Anterior cingulate cortex (tissue), 58 donors: ENCODE data around the gene LTB4R.
A peak's percentile ranks its signal among the peaks of the same experiment; 100 is the strongest.

Experiments
- DNase-seq, 58 donors: peaks; one replicate each; lab custom pipeline; 2025; lab: John Stamatoyannopoulos, UW

Gene LTB4R

DNA sequence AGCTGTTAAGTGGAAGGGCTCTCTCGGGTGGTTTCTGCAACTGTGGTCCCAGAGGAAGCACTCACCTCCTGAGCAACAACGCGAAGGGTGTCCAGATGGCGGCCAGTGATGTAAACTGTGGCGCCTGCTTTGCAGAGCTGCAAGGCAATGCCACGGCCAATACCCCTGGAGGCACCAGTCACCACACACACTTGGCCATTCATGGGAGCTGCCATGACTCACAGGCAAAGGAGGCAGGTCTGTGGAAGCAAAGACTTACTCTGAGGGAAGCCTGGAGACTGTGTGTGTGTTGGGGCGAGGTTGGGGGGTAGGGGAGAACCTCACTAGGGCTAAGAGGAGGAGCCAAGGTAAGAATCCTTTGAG is 12.4 kb upstream of the LTB4R start:
- peak in 8 of 58 donors; percentile 9 to 35 (median 16) for DNase-seq

DNA sequence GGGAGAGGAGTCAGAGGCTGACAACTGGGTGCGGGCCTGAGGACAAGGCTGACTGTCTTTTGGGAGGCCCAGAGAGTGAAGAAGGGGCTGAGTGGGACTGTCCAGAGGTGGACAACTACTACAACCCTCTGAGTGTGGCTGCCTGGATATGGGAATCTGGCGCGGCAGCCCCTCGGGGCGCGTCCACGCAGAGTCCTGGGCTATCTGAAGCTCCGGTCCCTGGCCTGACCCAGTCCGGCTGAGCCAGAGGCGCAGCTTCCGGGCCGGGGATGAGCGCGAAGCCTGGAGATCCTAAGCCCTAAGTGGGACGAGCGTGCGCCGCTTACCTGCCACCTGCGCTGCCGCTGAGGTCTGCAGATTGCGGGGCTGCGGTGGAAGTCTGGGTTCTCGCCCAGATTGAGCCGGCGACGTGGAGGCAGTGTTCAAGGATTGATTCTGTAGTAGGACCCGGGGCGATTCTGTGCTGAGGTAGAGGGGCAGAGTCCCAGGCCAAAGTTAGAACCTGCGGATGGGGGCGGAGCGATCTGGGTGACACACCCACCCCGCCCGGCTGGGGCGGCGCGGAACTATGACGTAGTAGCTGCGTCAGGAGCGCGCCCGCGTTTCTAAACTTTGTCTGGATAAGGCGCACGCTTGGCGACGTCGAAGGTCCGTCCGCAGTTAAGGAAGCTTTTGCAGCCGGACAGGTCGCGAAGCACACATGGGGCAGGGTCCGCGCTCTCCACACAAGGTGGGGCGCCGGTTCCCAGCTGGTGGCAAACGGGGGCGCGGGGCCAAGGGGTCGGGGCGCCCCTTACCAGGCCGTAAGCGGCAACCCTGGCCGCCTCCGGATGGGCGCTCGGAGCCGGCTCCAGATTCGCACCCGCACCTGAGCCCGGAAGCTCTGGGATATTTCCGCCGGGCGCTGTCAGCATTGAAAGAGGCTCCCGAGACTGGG is 11.8 kb upstream of the LTB4R start, which contains the start of the genes DHRS1 and NOP9:
TSS of gene DHRS1 (minus strand) at position 526 of the 937 bp plus-strand sequence. CDS start 674 bp downstream, outside the sequence.
TSS of gene NOP9 (plus strand) at position 596 of the 937 bp plus-strand sequence. CDS start at position 701, 105 bp downstream.
- DNase-seq: peak; percentile 38 to 91 (median 81)

DNA sequence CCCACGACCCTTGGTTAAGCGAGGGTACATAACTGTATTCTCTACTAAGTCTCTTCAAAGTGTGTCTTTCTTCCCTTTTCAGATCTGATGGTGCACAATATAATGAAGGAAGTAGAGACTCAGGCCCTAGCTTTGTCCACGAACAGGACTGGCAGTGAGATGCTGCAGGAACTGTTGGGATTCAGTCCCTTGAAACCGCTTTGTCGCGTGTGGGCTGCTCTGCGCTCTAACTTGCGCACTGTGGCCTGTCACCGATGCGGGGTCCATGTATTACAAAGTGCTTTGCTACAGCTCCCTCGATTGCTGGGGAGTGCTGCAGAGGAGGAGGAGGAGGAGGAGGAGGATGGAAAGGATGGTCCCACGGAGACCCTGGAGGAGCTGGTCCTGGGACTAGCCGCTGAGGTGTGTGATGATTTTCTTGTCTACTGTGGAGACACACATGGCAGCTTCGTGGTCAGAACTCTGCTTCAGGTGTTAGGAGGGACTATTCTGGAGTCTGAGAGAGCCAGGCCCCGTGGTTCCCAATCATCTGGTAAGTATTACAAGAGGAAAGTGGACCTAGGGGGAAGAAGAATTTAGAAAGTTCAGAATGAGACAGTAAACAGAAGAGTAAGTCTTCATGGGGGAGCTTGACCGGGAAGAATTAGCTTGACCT is 10.8 kb upstream of the LTB4R start:
- DNase-seq: no peak

DNA sequence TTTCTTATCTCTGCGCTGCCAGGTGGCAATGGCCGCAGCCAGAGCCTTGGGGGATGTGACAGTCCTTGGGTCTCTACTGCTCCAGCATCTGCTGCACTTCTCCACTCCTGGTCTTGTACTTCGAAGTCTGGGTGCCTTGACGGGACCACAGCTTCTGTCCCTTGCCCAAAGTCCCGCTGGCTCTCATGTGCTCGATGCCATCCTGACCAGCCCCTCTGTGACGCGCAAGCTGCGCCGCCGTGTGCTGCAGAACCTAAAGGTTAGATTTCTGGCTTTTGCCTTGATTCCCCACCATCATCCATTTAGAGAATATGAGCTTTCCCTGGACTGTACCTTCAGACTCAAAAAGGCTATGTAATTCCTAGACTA is 7.3 kb upstream of the LTB4R start:
- no peak for DNase-seq

DNA sequence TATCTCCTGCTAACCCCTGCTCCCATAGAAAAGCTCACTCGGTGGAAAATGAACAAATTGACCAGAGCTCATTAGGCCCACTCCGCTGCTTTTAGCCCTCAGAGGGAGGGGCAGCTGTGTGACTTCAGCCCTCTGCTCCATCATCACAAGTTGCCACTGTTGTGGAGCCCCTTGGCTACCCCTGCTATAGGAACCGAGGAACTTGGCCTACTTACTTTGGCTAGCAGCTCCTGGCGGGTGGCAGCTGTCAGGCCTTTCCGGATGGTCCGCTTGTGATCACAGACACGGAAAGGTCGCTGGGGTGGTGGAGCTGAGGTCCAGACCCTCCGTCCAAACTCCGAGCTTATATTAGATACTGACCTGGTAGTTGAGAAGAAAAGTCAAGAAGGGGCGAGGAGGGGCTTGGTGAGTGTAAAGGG is 4.1 kb upstream of the LTB4R start:
- DNase-seq: no peak

DNA sequence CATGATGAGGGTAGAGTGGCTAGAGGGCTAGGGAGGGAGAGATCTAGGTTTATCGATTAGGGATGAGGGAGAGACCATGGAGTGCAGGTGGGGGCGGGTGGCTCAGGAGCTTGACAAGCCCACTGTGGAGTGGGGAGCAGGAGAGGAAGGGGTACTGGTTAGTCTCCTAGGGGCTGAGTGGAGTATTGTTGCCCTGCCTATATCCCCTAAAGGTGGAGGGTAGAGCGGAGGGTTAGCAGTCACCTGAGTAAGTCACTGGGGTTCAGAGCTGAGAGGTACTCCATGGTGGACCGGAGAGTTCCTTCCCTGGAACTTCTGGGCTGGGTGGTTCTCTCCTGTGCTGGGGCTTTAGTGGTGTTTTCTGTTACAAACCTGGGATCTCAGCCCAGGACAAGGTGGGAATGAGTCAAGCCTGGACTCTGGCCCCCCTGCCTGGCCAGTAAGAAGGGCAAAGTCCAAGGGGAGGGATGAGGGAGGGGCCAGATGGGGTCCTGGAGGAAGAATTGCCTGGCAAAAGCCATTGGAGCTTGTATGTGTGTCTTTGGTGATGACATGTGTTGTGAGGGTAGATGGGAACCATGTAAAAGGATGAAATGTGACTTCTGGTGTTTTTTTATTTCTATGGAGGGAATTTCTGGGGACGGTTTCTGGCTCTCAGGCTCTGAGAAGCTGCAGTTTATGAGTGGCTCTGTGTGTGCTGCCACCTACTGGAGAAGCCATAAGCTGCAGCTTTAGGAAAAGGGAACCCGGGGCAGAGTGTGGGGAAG is 3.5 kb upstream of the LTB4R start, which contains the start of gene CIDEB:
TSS of gene CIDEB (minus strand) at position 403 of the 767 bp plus-strand sequence. CDS start at position 284, 119 bp downstream.
- peak in 35 of 58 donors; percentile 9 to 64 (median 26) for DNase-seq

DNA sequence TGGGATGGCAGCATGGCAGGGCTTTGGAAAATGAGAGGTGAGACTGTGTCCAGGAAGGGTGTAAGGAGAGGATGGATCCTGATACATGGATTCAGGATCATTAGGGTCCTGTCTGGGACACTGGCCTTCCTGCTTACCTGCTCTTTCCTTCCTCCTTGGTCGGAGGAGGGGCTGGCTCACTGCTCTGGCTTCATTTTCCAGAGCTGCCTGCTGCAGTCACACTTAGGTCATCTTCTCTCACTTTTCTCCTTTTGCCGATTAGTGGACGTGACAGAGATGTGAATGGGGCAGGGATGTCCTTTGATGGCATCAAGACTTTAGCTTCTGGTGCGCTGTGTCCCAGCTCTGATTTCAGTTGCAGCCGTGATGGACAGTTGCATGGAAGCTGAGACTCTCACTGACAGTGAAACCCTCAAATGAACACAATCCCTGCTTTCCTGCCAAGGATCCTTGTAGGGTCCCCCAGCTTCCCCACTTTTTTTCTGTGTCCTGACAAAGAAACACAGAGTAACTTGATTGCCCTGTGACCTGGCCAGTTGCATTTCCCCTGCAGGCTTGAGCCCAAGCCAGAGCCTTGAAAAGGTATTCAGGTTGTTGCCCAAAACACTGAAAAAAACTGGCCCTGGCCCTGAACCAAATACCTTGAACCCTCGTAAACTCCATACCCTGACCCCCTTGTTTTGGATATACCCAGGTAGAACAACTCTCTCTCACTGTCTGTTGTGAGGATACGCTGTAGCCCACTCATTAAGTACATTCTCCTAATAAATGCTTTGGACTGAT is 2.8 kb upstream of the LTB4R start:
- DNase-seq: peak in 1 of 58 donors; percentile 13

DNA sequence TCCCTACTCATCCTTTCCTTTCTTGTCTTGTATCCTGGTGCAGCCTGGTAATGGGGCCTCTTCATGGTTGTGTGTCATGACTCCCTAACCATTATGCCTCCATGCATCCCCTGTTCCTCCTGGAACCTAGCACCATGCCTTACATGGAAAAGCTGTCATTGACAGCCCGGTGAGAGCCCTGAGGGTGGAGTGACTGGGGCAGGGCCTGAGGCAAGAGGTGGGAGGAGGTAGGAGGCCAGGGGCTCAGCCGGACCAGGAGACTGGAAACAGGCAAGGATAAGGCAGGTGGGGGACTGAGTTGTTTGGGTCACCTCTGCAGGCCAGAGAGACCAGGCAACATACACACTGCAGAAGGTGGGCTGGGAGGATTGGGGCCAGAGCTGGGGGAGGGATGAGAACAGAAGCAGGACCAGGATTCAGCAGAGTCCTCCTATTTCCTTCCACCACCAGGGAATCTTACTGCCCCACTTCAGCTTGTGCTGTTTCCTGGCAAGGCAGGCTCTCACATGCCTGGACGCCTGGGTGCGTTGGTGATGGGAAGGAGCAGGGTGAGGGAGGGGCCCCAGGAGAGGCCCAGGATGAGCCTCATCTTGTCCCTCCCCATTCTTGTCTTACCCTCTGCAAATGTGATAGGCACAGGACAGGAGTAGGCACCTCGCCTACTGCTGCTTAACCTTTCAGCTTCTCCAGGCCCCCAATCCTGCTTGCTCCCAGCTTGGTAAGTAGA is 1.6 kb upstream of the LTB4R start, which contains the start of gene LTB4R2:
TSS of gene LTB4R2 (plus strand) at position 603 of the 727 bp plus-strand sequence. CDS start 525 bp downstream, outside the sequence.
- no peak for DNase-seq

DNA sequence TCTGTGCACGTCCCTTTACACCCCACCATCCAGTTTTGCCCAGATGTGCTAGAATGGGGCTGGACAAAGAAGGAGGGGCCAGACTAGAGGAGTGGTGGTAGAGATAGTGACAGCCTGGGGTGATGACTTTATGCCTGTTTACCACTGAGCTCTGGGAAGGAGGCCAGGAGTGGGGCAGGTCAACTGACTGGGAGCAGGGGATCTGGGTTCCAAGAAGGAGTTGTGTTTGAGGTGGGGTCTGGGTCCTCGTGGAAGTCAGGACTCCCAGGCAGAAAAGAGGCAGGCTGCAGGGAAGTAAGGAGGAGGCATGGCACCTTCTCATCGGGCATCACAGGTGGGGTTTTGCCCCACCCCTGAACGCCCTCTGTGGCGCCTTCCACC is 1.0 kb upstream of the LTB4R start:
- no peak for DNase-seq

DNA sequence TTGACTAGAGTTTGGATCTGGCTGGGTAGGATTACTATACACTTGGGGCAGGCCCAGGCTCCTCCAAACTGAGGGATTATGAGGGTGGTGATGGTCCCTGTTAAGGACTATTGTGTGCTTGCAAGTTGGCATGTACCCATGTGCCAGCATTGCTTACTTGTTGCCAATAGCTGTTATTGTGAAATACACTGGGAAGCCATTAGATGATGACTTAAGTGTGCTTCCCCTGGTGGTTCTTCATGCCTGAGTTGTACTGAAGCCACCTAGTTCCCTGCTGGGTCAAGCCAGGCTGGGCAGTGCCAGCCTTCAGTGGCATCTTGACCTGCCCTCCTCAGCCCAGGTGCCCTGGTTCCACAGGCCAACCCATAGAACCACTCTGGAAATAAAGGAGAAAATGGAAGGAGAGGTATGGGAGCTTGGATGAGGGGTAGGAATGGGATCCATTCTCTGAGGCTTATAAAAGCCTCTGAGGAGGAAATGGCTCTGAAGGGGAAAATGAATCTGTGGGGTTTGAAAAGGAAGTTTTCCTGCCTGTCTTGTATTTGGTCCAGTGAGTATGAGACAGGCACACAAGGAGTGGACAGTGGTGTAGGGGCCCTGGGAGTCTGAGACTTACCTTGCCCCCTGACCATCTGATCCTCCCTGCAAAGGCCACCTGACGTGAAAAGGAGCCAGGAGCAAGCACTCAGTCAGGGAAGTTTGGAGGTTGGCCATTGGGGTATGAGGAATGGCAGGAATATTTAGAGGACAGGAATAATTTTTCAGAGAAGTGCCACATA is 724 bp downstream of the LTB4R start:
- DNase-seq: peak in 1 of 58 donors; percentile 29

DNA sequence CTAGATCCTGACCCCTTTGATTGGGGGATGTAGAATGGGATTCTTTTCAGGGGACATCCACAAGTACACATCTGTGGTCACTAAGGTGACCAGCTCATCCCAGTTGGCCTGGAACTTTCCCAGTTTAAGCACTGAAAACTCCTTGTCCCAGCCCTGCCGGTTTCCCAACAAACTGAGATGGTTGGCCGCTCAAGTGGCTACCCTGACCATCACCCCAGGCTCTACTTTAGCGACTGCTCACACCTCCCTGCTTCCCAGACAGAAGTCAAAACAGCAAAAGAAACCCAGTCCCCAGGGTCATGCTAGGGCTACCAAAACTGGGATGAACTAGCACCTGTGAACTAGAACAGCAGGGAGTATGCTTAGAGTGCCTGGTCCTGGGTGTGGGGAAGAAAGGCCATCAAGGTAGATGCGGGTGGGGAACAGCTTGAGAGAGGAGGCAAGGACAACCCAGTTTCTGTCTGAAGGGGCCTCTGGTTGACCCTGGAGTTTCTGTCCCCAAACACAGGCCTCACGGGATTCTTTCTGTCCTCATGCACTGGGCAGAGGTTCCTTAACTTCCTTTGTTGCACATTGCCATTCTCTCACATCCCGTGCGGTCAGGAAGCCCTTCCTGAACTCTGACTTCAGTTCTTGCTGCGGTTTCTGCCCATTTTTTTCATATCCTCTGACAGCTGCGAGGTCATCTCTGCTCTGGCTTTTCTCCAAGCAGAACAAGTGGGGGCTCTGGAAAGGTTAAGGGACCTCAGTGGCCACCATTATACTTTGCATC is 1.6 kb downstream of the LTB4R start:
- DNase-seq: peak in 3 of 58 donors; percentile 25 to 31 (median 28)

DNA sequence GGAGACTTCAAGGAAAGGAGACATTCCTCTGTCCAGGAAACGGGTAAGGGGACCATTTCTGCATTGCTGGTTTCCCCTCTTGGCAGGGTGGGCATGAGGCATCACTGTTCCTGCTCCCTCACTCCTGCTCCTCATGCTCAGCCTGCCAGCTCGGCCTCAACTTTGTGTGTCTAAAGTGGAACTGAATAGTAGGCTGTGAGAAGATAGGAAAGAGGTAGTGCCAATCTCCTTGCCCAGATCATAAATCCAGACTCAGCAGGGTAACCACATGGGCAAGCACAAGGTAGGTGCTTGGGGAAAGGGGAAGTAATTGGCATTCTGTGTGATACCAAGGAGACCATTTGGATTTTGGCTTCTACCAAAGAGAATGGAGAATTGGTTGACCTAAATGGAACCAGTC is 2.6 kb downstream of the LTB4R start:
- peak in 1 of 58 donors; percentile 19 for DNase-seq

DNA sequence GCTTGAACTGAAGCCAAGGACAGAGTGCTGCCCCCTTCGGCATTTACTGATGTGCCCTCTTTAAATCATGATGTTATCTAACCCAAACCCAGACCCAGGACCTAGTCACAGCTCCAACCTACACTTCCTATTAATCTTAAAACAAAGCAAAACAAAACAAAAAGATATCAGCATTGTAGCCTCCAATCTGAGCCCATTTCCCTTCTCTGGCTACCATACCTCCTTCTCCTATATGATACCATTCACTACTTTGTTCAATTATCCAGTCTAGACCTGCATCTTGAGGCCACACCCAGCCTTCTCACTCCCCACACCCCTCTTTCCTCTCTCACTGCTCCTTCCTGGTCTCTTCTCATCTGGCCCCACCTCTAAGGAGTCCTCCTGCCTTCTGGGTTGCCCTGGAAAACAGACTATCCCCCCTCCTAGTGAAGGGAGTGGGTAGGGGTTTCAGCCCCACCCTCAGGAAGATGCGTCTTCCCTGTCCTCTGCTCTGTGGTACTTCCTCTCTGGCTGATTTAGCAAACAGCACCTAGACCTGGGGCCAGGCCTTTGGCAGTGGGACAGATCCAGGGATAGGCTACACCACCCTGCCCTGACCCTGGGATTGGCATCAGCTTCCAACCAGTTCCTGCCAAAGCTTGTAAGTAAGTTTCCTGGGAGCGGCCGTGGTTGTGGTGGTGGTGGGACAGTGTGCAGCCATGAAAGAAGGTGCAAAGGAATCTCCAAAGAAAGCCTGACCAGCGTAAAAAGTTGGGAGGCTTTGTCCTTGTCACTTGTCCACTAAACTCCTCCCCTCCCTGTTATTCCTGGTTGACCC is 3.3 kb downstream of the LTB4R start:
- no peak for DNase-seq

DNA sequence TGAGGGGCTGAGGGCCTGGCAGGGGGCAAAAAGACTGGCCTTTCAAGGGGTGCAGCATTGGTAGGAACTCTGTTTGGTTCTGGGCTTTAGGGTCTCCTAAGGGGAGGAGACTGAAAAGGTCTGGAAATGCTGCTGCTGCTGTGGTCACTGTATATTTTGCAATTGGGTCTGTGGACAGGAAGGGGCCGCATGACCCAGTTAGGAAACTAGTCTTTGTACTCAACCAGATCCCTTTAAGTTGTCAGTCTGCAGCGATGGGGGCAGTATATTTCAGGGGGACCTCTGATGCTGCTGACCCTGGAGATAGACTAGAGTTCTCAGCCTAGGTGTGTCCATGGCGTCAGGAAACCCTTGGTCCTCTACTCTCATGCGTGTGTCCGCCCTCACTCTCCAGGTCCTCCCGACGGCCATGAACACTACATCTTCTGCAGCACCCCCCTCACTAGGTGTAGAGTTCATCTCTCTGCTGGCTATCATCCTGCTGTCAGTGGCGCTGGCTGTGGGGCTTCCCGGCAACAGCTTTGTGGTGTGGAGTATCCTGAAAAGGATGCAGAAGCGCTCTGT is 4.0 kb downstream of the LTB4R start:
- peak in 2 of 58 donors; percentile 8 to 29 for DNase-seq

DNA sequence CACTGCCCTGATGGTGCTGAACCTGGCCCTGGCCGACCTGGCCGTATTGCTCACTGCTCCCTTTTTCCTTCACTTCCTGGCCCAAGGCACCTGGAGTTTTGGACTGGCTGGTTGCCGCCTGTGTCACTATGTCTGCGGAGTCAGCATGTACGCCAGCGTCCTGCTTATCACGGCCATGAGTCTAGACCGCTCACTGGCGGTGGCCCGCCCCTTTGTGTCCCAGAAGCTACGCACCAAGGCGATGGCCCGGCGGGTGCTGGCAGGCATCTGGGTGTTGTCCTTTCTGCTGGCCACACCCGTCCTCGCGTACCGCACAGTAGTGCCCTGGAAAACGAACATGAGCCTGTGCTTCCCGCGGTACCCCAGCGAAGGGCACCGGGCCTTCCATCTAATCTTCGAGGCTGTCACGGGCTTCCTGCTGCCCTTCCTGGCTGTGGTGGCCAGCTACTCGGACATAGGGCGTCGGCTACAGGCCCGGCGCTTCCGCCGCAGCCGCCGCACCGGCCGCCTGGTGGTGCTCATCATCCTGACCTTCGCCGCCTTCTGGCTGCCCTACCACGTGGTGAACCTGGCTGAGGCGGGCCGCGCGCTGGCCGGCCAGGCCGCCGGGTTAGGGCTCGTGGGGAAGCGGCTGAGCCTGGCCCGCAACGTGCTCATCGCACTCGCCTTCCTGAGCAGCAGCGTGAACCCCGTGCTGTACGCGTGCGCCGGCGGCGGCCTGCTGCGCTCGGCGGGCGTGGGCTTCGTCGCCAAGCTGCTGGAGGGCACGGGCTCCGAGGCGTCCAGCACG is 4.7 kb downstream of the LTB4R start:
- DNase-seq: no peak
